Kidney glomerular epithelial cell (primary cell): Measurements from ENCODE around the gene LYZL6.
"Not testable (repeated sequence)": the region's sequence is repeated elsewhere in the genome, so short reads cannot be mapped to it uniquely, and the experiment has no call there.

ENCODE experiments used
- DNase-seq: peaks from one replicate; lab custom pipeline; 2025; lab: John Stamatoyannopoulos, UW

The LYZL6 gene

GRCh38 chr17:35947156-35947585 is 3.7 kb upstream of the LYZL6 start:
- DNase-seq, result peak; percentile 28

GRCh38 chr17:35944151-35944550 is 638 bp upstream of the LYZL6 start:
- no peak for DNase-seq

- no peak for DNase-seq
Observed at GRCh38 chr17:35942588-35943186, 826 bp downstream of the LYZL6 start.

- not testable (repeated sequence) for DNase-seq
Observed at GRCh38 chr17:35938492-35938891, 5.0 kb downstream of the LYZL6 start.

- DNase-seq, result no peak
Observed at GRCh38 chr17:35936063-35936462, 7.5 kb downstream of the LYZL6 start.

GRCh38 chr17:35934760-35935159 is 8.8 kb downstream of the LYZL6 start:
- DNase-seq, result no peak

- no peak for DNase-seq
Observed at GRCh38 chr17:35932586-35932985, 10.9 kb downstream of the LYZL6 start.

GRCh38 chr17:35931794-35932425 is 11.6 kb downstream of the LYZL6 start:
- DNase-seq, result no peak

GRCh38 chr17:35930211-35931065 is 13.1 kb downstream of the LYZL6 start, which contains the start of gene RDM1:
RDM1 (minus strand) TSS chr17:35930773; CDS start chr17:35930727, 46 bp downstream.
- DNase-seq, result peak; percentile 33

GRCh38 chr17:35927714-35928113 is 15.8 kb downstream of the LYZL6 start:
- no peak for DNase-seq

GRCh38 chr17:35923609-35924114 is 19.9 kb downstream of the LYZL6 start:
- no peak for DNase-seq

- no peak for DNase-seq
Observed at GRCh38 chr17:35920229-35920628, 23.3 kb downstream of the LYZL6 start.

- DNase-seq, result no peak
Observed at GRCh38 chr17:35918665-35919064, 24.8 kb downstream of the LYZL6 start.

- DNase-seq, result no peak
Observed at GRCh38 chr17:35917519-35918213, 25.8 kb downstream of the LYZL6 start.

GRCh38 chr17:35915153-35915964 is 28.2 kb downstream of the LYZL6 start:
- DNase-seq, result peak; percentile 24

- DNase-seq, result no peak
Observed at GRCh38 chr17:35914354-35914753, 29.2 kb downstream of the LYZL6 start.

GRCh38 chr17:35913609-35914008 is 29.9 kb downstream of the LYZL6 start:
- DNase-seq, result no peak

GRCh38 chr17:35912942-35913341 is 30.6 kb downstream of the LYZL6 start:
- DNase-seq, result no peak

- DNase-seq, result no peak
Observed at GRCh38 chr17:35912339-35912912, 31.1 kb downstream of the LYZL6 start.

- DNase-seq, result no peak
Observed at GRCh38 chr17:35909408-35909807, 34.1 kb downstream of the LYZL6 start.

- DNase-seq, result no peak
Observed at GRCh38 chr17:35907691-35908090, 35.8 kb downstream of the LYZL6 start.
